HEK293T (cell line): ENCODE results near the gene INSIG2.

Source experiments
- ARNT ChIP-seq: fragments of 450-650 bp; IDR thresholded peaks from 2 replicates; pipeline ENCODE4 v1.6.1; 2017; ENCODE audit warnings: mild to moderate bottlenecking
- ELF4 ChIP-seq: fragments of 450-650 bp; IDR thresholded peaks from 2 replicates; pipeline ENCODE4 v1.6.1; 2017; ENCODE audit warnings: antibody characterized with exemption
- FOXA1 ChIP-seq: fragments of 450-650 bp; IDR thresholded peaks from 2 replicates; pipeline ENCODE4 v1.6.1; 2016; ENCODE audit warnings: mild to moderate bottlenecking
- FOXK2 ChIP-seq: fragments of 450-650 bp; IDR thresholded peaks from 2 replicates; pipeline ENCODE4 v1.6.1; 2016; ENCODE audit warnings: mild to moderate bottlenecking
- FOXM1 ChIP-seq: fragments of 450-650 bp; IDR thresholded peaks from 2 replicates; pipeline ENCODE4 v1.6.1; 2017; ENCODE audit warnings: mild to moderate bottlenecking, borderline replicate concordance
- HDGF ChIP-seq: fragments of 450-650 bp; IDR thresholded peaks from 2 replicates; pipeline ENCODE4 v1.6.1; 2017; ENCODE audit warnings: antibody characterized with exemption, borderline replicate concordance
- SP1 ChIP-seq: fragments of 450-650 bp; IDR thresholded peaks from 2 replicates; pipeline ENCODE4 v1.6.1; 2017
- SUZ12 ChIP-seq: fragments of 450-650 bp; IDR thresholded peaks from 2 replicates; pipeline ENCODE4 v1.6.1; 2016; ENCODE audit warnings: mild to moderate bottlenecking
- ZNF384 ChIP-seq: fragments of 450-650 bp; IDR thresholded peaks from 2 replicates; pipeline ENCODE4 v1.6.1; 2016
- TF ChIP-seq, protein P1 (sequence below): fragments of 450-650 bp; IDR thresholded peaks from 2 replicates; pipeline ENCODE4 v1.6.1; 2016

DNA sequence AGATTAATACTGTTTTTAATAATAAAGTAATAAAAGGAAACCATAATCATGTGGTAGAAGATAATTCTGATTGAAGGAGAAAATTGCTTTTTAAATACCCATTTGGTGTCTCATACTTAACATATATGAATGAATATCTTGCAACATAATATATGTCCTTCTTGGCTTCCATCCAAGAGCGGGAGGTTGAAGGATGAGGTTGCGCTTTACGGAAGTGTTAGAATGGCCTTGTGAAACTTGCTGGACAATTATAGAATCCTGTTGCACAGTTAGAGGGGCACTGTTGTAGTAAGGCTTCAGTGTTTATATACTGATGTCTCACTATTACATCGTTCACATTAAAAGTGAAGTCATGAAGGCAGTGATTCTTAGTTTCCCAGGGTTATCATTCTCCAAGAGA is 9.4 kb downstream of the INSIG2 start:
- TF ChIP-seq SP1 (no peak), ARNT (no peak), SUZ12 (no peak), HDGF (no peak), ELF4 (no peak), ZNF384 (no peak), FOXK2 (no peak), FOXA1 (no peak), FOXM1 (no peak)
- TF ChIP-seq, protein P1, sequence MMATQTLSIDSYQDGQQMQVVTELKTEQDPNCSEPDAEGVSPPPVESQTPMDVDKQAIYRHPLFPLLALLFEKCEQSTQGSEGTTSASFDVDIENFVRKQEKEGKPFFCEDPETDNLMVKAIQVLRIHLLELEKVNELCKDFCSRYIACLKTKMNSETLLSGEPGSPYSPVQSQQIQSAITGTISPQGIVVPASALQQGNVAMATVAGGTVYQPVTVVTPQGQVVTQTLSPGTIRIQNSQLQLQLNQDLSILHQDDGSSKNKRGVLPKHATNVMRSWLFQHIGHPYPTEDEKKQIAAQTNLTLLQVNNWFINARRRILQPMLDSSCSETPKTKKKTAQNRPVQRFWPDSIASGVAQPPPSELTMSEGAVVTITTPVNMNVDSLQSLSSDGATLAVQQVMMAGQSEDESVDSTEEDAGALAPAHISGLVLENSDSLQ = no peak
